Panc1 (cell line): Measurements from ENCODE around the gene GLB1L.

Experiments
- POLR2AphosphoS5 ChIP-seq: IDR thresholded peaks from 2 replicates; pipeline ENCODE4 v1.6.1; 2012; ENCODE audit warnings: mild to moderate bottlenecking, low read depth, low read length, moderate library complexity
- SIN3A ChIP-seq: IDR thresholded peaks from 2 replicates; pipeline ENCODE4 v1.6.1; 2012; ENCODE audit warnings: low read depth, mild to moderate bottlenecking, low read length, moderate library complexity, borderline replicate concordance; ENCODE audit not compliant: insufficient read depth
- TF ChIP-seq, protein P1 (sequence below): fragments of 450-650 bp; IDR thresholded peaks from 2 replicates; pipeline ENCODE4 v1.5.1; 2017; ENCODE audit warnings: mild to moderate bottlenecking
- TF ChIP-seq, protein P2 (sequence below), 2 experiments: IDR thresholded peaks; 2 replicates each; pipeline ENCODE4 v1.6.1; 2011 to 2012; ENCODE audit warnings: low read depth in 2 of 2, control low read depth in 1 of 2, low read length in 1 of 2, mild to moderate bottlenecking in 1 of 2, moderate library complexity in 1 of 2; ENCODE audit not compliant: insufficient read depth in 1 of 2

DNA sequence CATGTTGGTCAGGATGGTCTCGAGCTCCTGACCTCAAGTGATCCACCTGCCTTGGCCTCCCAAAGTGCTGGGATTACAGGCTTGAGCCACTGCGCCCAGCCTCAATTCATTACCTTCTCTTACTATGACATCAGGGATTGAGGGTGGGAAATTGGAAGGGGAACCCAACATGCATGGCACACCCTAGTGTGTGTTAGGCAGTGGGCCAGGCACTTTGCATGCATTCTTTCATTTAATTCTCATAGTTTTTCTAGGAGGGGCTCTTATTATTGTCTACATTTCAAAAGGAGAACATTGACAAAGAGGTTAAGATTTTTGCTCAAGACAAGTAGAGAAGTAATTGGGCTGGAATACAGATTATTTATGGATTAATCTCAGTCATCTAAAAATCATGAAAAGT lies 23.1 kb upstream of the GLB1L start:
- TF ChIP-seq, protein P1, sequence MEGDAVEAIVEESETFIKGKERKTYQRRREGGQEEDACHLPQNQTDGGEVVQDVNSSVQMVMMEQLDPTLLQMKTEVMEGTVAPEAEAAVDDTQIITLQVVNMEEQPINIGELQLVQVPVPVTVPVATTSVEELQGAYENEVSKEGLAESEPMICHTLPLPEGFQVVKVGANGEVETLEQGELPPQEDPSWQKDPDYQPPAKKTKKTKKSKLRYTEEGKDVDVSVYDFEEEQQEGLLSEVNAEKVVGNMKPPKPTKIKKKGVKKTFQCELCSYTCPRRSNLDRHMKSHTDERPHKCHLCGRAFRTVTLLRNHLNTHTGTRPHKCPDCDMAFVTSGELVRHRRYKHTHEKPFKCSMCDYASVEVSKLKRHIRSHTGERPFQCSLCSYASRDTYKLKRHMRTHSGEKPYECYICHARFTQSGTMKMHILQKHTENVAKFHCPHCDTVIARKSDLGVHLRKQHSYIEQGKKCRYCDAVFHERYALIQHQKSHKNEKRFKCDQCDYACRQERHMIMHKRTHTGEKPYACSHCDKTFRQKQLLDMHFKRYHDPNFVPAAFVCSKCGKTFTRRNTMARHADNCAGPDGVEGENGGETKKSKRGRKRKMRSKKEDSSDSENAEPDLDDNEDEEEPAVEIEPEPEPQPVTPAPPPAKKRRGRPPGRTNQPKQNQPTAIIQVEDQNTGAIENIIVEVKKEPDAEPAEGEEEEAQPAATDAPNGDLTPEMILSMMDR = no peak
- TF ChIP-seq, protein P2, sequence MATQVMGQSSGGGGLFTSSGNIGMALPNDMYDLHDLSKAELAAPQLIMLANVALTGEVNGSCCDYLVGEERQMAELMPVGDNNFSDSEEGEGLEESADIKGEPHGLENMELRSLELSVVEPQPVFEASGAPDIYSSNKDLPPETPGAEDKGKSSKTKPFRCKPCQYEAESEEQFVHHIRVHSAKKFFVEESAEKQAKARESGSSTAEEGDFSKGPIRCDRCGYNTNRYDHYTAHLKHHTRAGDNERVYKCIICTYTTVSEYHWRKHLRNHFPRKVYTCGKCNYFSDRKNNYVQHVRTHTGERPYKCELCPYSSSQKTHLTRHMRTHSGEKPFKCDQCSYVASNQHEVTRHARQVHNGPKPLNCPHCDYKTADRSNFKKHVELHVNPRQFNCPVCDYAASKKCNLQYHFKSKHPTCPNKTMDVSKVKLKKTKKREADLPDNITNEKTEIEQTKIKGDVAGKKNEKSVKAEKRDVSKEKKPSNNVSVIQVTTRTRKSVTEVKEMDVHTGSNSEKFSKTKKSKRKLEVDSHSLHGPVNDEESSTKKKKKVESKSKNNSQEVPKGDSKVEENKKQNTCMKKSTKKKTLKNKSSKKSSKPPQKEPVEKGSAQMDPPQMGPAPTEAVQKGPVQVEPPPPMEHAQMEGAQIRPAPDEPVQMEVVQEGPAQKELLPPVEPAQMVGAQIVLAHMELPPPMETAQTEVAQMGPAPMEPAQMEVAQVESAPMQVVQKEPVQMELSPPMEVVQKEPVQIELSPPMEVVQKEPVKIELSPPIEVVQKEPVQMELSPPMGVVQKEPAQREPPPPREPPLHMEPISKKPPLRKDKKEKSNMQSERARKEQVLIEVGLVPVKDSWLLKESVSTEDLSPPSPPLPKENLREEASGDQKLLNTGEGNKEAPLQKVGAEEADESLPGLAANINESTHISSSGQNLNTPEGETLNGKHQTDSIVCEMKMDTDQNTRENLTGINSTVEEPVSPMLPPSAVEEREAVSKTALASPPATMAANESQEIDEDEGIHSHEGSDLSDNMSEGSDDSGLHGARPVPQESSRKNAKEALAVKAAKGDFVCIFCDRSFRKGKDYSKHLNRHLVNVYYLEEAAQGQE (IDR thresholded peaks at IDR 0.05; ENCODE audit: insufficient read depth in 1 of 2, low read depth in 2 of 2, low read length in 1 of 2) = no peak
- TF ChIP-seq POLR2AphosphoS5 (no peak), SIN3A (no peak)
